ENCODE data around the gene NATD1. TPM values are rescaled to one million over a fixed set of nuclear protein-coding genes. Genes with fewer than 3 reads are reported as not detected.

NATD1 gene, protein sequence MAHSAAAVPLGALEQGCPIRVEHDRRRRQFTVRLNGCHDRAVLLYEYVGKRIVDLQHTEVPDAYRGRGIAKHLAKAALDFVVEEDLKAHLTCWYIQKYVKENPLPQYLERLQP
- total RNA-seq, result 1 to 10 TPM; 1.8 to 1.9 TPM

DNA sequence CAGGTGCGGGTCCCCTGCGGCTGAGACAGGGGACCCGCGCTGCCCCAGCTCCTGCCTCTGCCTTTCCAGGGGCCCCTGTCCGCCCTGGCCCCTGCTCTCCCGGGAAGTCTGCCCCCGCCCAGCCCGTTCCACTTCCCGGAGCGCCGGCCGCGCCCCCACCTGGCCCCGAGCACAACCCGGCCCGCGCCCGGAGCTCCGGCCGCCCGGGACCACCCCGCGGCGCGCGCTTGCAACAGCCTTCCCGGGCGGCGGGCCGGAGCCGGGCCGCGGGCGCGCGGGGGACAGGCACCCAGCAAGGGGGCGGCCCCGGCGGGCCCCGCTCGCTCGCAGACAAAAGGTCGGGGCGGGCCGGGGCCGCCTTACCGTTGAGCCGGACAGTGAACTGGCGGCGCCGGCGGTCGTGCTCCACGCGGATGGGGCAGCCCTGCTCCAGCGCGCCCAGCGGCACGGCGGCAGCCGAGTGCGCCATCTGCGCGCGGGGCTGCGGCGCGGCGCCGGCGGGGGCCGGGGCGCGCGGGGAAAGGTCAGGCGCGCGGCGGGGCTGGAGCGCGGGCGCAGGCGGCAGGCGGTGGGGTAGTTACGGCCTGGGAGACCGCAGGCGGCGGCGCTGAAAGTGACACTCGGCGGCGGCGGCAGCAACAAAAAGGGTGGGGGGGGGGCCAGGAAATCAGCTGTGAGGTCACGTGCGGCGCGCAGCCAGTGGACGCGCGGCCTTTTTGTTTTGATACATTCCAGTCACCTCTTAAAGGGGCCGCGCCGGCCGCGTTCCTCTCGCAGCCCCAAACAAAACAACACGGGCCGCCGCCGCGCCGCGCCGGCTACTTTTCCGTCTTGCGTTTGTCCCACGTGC is at the start of gene NATD1:
Gene NATD1, minus strand, starts transcription at position 615 of the 850 bp plus-strand sequence. Its CDS starts 146 bp downstream, at position 469.
- Mint-ChIP-seq H3K27me3 (peaks cover 14% of the 10 kb centered on the region), H3K4me3 (peak within 1 kb of the TSS; percentile 71), H3K4me1 (peaks cover 10% of the 10 kb centered on the region), H3K27ac (peak within 1 kb of the TSS; percentile 11), H3K9me3 (ENCODE audit: low read depth) (no peaks in the 10 kb centered on the region), H3K36me3 (no peaks in the 10 kb centered on the region)
- DNase-seq (peak; percentile 83), ATAC-seq (peak; percentile 85)
- CTCF ChIA-PET, result interaction anchor here (1.0 to 2.4 kb wide), 3 partner anchors 26 to 260 kb away, joined by 4 to 6 read pairs (median 5); no protein-coding TSS in a partner anchor

DNA sequence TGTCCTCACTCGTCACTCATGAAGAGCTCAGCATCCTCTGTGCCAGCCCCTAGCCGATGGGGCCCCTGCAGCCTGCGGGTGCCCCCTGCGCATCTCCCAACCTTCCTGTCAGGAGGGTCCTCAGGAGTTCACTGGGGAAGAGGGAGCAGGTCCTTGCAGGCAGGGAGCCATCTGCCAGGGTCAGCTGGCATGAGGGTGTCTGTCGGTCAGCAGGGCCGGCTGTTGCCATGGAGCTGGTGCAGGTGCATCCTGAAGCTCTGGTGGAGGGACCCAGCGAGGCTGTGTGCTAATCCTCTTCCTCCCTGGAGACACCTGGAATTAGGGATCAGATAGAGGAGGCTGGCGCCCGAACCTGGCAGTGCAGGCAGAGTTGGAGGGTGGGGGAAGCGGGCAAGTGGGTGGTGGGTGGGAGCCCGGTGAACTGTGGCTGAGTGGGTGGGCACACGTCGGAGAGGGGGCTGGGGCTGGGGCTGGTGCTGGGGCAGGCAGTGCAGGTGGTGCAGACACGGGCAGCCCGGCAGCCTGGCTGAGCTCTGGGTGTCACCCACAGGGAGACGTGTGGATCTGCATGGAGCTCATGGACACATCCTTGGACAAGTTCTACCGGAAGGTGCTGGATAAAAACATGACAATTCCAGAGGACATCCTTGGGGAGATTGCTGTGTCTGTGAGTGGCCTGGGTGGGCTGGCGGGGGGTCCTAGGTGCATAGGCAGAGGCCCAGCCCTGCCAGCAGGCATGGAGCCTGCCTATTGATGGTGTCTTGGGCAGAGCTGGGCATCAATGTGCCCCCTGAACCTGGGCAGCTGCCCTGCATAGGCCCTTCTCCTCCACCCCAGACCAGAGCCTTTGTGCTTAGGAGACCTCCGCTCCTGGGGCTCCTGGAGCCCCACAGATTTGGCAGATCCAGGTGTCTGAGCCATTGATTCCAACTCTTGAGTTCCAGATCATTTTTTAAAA is 48.7 kb upstream of the NATD1 start:
- H3K27me3 Mint-ChIP-seq, result no peaks in the 10 kb centered on the region
- DNase-seq, result no peak
- ATAC-seq, result no peak
- CTCF ChIA-PET, result interaction anchor here (0.6 to 0.9 kb wide), 2 partner anchors 202 to 499 kb away, joined by 4 to 6 read pairs; no protein-coding TSS in a partner anchor
- no peak overlapping the region for H3K4me3 Mint-ChIP-seq
- H3K36me3 Mint-ChIP-seq, result peaks cover 30% of the 10 kb centered on the region
- no peak overlapping the region for H3K27ac Mint-ChIP-seq
- no peaks in the 10 kb centered on the region for H3K4me1 Mint-ChIP-seq
- no peaks in the 10 kb centered on the region for H3K9me3 Mint-ChIP-seq (ENCODE audit: low read depth)

DNA sequence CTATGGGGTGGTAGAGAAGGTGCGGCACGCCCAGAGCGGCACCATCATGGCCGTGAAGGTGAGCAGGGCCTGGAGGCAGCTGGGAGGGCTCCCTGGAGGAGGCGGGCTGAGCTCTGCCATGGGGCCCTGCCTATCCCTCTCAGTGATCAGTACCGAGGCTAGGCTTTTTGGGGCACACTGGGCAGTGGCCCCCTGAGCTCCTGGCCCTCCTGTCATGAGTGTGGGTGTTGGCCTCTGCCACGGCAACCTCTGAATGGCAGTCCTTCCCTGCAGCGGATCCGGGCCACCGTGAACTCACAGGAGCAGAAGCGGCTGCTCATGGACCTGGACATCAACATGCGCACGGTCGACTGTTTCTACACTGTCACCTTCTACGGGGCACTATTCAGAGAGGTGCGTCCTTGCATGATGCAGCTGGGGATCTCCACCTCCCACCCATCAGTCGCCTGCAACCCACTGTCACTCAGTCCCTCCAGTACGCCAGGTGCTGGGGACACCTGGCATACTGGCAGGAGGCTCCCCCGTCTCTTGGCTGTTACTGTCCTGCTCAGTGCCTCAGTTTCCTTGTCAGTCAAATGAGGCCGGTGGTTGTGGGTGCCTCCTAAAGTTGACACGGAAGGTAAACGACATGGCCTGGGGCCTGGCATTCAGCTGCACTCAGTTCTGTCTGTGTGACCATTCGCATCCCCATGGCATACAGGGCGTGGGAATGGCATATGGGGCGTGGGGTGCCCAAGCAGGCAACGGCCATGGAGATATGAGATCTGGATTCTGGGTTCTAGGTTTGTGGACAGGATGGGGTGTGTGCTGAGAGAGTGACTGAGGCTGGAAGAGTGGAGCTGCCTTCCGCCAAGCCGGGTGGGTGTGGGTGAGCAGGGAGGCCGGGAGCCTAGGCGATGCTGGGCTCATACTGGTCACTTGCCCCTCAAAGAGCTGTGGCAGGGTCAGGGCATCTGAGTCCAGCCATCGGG is 47.7 kb upstream of the NATD1 start:
- no peak overlapping the region for H3K27ac Mint-ChIP-seq
- ATAC-seq (no peak), DNase-seq (no peak)
- CTCF ChIA-PET, result interaction anchor here (0.9 kb wide), 1 partner anchor 201 kb away, joined by 6 read pairs; no protein-coding TSS in a partner anchor
- no peaks in the 10 kb centered on the region for H3K9me3 Mint-ChIP-seq (ENCODE audit: low read depth)
- no peaks in the 10 kb centered on the region for H3K4me1 Mint-ChIP-seq
- H3K36me3 Mint-ChIP-seq, result peaks cover 23% of the 10 kb centered on the region
- H3K27me3 Mint-ChIP-seq, result no peaks in the 10 kb centered on the region
- no peak overlapping the region for H3K4me3 Mint-ChIP-seq

DNA sequence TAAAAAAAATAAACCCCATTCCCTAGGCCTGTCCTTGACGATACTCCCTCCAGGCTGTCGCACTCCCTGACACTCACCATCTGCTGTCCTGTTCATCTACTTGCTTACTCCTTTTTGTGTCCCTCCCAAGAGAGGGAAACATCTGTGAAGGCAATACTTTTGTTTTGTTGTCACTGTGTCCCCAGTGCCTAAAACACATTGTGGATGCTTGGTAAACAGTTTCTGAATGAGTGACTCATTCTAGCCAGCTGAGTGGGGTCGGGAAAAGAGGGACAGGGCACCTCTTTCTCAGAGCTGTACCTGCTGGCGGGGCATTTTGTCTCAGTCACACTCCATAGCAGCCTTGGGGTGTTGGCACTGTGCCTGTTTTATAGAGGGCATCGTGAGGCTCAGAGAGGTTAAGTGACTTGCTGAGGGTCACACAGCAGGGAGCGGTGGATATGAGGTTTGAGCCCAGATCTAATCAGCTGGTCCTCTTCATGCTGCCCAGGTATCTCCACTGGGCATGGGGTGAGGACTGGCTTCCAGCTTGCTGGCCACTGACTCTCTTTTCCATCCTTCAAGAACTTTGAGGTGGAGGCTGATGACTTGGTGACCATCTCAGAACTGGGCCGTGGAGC is 46.9 kb upstream of the NATD1 start:
- CTCF ChIA-PET, result no interaction called here
- DNase-seq (no peak), ATAC-seq (no peak)
- no peak overlapping the region for H3K4me3 Mint-ChIP-seq
- H3K27me3 Mint-ChIP-seq, result no peaks in the 10 kb centered on the region
- H3K4me1 Mint-ChIP-seq, result no peaks in the 10 kb centered on the region
- no peaks in the 10 kb centered on the region for H3K9me3 Mint-ChIP-seq (ENCODE audit: low read depth)
- H3K36me3 Mint-ChIP-seq, result peaks cover 18% of the 10 kb centered on the region
- no peak overlapping the region for H3K27ac Mint-ChIP-seq

DNA sequence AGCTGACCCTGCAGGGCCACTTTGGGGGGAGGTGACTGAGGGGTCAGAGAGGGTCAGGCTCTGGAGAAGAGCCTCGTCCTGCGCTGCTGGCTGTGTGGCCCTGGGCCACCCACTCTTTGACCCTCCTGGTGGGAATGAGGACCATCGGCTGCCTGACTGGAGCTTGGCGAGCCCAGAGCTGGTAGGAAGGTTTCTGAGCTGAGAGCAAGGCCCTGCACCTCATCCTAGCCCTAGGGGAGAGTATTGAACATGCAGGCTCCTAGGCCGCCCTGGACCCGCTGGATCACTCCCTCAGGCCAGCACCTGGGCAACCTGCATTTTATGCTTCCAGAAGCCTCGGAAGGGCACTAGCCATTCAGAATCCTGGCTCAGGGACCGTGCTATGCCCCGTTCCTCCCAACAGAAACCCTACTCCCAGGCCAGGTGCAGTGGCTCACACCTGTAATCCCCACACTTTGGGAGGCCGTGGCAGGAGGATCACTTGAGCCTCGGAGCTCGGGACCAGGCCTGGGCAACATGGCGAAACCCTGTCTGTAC is 45.8 kb upstream of the NATD1 start:
- Mint-ChIP-seq H3K9me3 (ENCODE audit: low read depth) (no peaks in the 10 kb centered on the region), H3K4me3 (no peak overlapping the region), H3K27ac (no peak overlapping the region), H3K27me3 (no peaks in the 10 kb centered on the region), H3K4me1 (no peaks in the 10 kb centered on the region), H3K36me3 (peaks cover 16% of the 10 kb centered on the region)
- CTCF ChIA-PET, result no interaction called here
- DNase-seq (no peak), ATAC-seq (no peak)

DNA sequence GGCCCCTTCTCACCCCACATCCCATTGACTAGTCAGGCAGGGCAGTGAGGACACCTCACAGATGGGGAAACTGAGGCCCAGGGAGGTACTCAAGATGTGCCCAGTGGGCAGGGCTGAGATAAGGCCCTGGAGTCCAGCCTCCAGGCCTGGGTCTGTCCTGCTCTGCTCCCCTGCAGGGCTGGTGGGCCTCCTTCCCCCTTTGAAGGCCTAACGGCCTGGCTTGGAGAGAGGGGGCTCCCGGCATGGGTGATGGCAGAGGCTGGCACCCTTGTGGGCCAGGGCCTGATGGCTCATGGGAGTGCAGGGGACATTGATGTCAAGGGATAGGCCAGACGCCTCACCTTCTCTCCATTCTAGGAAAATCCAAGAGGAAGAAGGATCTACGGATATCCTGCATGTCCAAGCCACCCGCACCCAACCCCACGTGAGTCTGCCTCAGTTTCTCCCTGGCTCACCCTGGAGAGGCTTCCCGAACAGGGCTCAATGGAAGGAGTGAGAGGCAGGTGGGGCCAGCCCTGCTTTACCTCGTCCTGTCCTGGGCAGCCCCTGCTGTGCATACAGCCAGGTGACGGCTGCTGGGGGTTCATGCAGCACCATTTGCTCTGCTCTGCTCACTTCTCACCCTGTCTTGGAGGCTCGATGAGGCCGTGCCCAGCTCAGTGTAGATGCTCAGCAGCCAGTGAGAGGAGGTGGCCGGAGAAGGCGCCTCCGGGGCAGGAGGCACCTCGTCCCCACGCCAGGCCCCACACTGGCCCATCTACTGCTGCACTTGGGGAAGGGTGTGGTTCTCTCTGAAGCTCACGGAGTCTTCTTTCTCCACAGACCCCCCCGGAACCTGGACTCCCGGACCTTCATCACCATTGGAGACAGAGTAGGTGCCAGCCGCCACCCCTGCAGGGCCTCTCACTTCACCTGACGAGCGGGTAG is 45.1 kb upstream of the NATD1 start:
- no peaks in the 10 kb centered on the region for H3K27me3 Mint-ChIP-seq
- CTCF ChIA-PET, result no interaction called here
- no peak overlapping the region for H3K4me3 Mint-ChIP-seq
- peaks cover 14% of the 10 kb centered on the region for H3K36me3 Mint-ChIP-seq
- H3K27ac Mint-ChIP-seq, result no peak overlapping the region
- H3K4me1 Mint-ChIP-seq, result no peaks in the 10 kb centered on the region
- no peak for ATAC-seq
- DNase-seq, result no peak
- no peaks in the 10 kb centered on the region for H3K9me3 Mint-ChIP-seq (ENCODE audit: low read depth)

DNA sequence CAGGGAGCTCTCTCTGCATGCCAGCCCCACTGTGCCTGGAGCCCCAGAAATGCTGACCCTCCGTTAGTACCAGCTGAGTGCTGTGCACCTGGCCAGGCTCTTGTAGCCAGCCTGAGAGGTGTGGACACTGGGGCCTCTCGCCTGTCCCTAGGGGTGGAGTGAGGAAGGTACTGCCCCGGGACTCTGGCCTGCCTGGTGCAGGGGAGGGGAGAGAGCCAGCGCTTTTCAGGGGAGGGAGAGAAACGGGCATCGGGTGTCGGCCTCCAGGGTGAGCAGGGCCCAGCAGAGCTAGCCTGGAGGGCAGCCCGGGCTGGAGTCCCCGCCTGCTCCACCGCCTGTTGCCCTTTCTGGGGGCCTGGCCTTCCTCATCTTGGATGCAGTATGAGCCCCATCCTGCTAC is 44.4 kb upstream of the NATD1 start:
- DNase-seq, result no peak
- no peaks in the 10 kb centered on the region for H3K27me3 Mint-ChIP-seq
- no peak for ATAC-seq
- CTCF ChIA-PET, result no interaction called here
- no peak overlapping the region for H3K4me3 Mint-ChIP-seq
- H3K4me1 Mint-ChIP-seq, result no peaks in the 10 kb centered on the region
- no peaks in the 10 kb centered on the region for H3K9me3 Mint-ChIP-seq (ENCODE audit: low read depth)
- H3K36me3 Mint-ChIP-seq, result peaks cover 11% of the 10 kb centered on the region
- no peak overlapping the region for H3K27ac Mint-ChIP-seq

DNA sequence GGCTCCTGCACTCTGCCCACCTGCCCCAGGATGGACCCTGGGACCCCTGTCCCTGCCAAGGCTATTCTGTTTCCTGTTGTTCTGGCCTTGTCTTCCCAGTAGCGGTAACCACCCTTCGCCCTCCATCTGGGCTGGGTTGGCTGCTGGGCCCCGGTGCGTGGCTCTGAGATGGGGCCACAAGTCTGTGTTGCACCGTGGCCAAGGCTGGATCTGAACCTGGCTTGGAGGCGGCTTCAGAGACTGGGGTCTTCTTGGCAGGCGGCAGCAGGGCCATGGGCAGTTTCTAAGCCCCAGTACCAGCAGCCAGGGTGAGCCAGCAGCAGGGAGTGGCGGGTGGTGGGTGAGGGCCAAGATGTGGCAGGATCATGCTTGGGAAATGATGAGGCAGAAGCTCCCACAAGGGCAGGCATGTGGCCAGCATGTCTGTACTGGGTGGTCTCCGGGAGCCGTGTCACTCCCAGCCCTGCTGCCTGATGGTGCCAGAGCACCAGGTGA is 43.9 kb upstream of the NATD1 start:
- no peak for DNase-seq
- Mint-ChIP-seq H3K27me3 (no peaks in the 10 kb centered on the region), H3K9me3 (ENCODE audit: low read depth) (no peaks in the 10 kb centered on the region), H3K27ac (no peak overlapping the region), H3K4me3 (no peak overlapping the region), H3K36me3 (peaks cover 13% of the 10 kb centered on the region), H3K4me1 (no peaks in the 10 kb centered on the region)
- CTCF ChIA-PET, result no interaction called here
- no peak for ATAC-seq

DNA sequence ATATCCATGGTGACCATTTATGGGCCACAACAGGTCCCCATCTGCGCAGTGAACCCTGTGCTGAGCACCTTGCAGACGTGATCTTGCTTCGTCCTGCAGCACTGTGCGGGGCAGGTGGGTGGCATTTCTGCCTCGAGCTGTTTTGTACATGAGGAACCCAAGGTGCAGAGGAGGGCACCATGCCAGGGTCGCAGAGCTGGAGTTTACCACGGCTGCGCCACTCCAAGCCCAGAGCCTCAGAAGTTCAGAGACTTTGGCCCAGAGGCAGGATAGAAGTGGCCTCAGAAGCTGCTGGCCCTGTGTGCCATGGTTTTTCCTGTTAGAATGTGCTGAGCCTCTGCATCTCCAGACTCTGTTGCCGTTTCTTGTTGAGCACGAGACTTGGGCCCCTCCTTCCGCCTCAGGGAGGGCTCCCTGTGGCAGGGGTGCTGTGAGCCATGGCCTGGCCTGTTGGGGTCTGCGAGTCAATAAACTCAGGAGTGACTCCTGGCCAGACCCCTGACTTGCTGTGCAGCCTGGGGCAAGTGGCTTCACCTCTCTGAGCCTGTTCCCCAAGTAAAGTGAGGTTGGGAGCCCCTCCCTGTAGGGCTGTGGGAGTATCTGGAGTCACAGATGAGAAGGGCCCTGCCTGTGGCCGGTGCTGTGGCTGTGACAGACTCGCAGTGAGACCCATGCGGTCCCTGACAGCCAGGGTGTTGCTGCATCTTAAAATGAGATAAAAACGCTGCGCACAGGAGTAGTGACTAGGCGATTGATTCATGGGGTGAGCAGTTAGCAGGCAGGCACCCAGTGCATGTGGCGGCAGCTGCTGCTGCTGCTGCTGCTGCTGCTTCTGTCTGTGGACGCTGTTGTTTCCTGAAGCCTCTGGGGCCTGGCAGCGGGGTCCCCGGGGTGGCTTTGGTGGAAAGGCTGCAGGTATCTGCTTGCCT is 43.2 kb upstream of the NATD1 start:
- no peak for ATAC-seq
- H3K9me3 Mint-ChIP-seq (ENCODE audit: low read depth), result no peaks in the 10 kb centered on the region
- DNase-seq, result no peak
- no peaks in the 10 kb centered on the region for H3K4me1 Mint-ChIP-seq
- no peak overlapping the region for H3K27ac Mint-ChIP-seq
- H3K4me3 Mint-ChIP-seq, result no peak overlapping the region
- CTCF ChIA-PET, result interaction anchor here (0.7 kb wide), 1 partner anchor 16 kb away, joined by 4 read pairs; no protein-coding TSS in a partner anchor
- peaks cover 10% of the 10 kb centered on the region for H3K36me3 Mint-ChIP-seq
- no peaks in the 10 kb centered on the region for H3K27me3 Mint-ChIP-seq
